GM13976 (cell line): Measurements from ENCODE around the gene SLC22A9.
"Not testable (repeated sequence)": the region's sequence is repeated elsewhere in the genome, so short reads cannot be mapped to it uniquely, and the experiment has no call there.

Experiments used
- DNase-seq: peaks from one replicate; pipeline ENCODE4 v3.0.0; 2012; ENCODE audit warnings: low spot score
- in situ Hi-C: fragments of 300-500 bp; cut with MboI; formaldehyde crosslinking; loops from one replicate; pipeline ENCODE4 v1.12.0; 2022; ENCODE audit warnings: low sequenced_read_pairs, mixed read lengths, inconsistent platforms; ENCODE audit not compliant: unreplicated experiment
- TF ChIP-seq, protein P1 (sequence below): IDR thresholded peaks from 2 replicates; pipeline ENCODE4 v1.5.1; 2012; ENCODE audit warnings: borderline replicate concordance, mild to moderate bottlenecking; ENCODE audit not compliant: insufficient read depth; ENCODE audit errors: extremely low read depth, missing control alignments, control extremely low read depth

The SLC22A9 gene

DNA sequence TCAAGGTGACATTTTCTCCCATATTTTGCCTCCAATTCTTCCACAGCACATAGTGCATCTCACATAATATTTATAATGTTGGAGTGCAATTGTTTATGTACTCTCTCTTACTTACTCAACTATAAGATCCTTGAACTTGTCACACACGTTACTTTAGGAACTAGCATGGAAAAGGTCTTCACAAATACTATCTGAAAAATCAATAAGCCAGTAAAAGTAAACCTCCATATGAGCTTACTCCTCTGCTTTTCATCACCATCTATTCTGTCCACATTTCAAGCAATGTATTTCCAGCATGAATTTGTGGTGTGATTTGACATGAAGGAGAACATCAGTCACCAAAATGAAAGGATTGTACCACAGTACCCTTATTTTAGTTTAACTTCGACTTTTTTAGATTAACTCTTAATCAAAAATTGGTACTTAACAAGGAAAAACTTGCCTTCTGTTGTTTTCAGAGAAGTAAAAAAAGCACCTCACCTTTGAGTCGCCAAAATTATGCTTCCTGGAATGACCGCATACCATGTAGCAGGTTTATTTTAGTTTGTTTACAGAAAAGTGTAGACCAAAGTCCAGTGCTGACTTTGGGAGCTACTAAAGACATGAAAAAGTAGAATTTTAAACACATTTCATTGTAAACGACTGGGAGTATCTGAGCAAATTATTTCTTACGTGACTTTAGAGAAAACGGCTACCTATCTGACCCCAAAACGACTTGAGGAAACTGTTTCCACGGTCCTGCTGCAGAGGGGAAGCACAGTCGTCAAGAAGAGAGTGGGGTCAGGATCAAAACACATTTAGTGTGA, at the start of gene SLC22A9:
TSS of gene SLC22A9 (plus strand) at position 621 of the 806 bp plus-strand sequence. CDS start 272 bp downstream, outside the sequence.
- no peak for DNase-seq
- in situ Hi-C loops = no loop called here
- TF ChIP-seq, protein P1, sequence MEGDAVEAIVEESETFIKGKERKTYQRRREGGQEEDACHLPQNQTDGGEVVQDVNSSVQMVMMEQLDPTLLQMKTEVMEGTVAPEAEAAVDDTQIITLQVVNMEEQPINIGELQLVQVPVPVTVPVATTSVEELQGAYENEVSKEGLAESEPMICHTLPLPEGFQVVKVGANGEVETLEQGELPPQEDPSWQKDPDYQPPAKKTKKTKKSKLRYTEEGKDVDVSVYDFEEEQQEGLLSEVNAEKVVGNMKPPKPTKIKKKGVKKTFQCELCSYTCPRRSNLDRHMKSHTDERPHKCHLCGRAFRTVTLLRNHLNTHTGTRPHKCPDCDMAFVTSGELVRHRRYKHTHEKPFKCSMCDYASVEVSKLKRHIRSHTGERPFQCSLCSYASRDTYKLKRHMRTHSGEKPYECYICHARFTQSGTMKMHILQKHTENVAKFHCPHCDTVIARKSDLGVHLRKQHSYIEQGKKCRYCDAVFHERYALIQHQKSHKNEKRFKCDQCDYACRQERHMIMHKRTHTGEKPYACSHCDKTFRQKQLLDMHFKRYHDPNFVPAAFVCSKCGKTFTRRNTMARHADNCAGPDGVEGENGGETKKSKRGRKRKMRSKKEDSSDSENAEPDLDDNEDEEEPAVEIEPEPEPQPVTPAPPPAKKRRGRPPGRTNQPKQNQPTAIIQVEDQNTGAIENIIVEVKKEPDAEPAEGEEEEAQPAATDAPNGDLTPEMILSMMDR = no peak

DNA sequence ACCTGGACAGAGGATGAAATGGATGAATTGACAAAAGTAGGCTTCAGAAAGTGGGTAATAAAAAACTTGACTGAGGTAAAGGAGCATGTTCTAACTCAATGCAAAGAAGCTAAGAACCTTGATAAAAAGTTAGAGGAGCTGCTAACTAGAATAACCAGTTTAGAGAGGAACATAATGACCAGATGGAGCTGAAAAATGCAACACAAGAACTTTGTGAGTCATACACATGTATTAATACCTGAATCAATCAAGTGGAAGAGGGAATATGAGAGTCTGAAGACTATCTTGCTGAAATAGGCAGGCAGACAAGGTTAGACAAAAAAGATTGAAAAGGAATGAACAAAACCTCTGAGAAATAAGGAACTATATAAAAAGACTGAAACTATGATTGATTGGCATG, 47.9 kb upstream of the SLC22A9 start:
- no peak for DNase-seq
- in situ Hi-C loops = no loop called here
- TF ChIP-seq, protein P1 = no peak

DNA sequence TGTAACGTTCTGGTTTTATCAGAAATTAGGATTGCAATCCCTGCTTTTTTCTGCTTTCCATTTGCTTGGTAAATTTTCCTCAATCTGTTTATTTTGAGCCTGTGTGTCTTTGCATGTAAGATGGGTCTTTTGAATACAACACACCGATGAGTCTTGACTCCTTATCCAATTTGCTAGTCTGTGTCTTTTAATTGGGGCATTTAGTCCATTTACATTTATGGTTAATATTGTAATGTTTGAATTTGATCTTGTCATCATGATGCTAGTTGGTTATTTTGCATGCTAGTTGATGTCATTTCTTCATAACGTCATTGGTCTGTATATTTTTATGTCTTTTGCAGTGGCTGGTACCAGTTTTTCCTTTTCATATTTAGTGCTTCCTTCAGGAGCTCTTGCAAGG, 34.5 kb upstream of the SLC22A9 start:
- DNase-seq, in situ Hi-C loops: not testable (repeated sequence)

DNA sequence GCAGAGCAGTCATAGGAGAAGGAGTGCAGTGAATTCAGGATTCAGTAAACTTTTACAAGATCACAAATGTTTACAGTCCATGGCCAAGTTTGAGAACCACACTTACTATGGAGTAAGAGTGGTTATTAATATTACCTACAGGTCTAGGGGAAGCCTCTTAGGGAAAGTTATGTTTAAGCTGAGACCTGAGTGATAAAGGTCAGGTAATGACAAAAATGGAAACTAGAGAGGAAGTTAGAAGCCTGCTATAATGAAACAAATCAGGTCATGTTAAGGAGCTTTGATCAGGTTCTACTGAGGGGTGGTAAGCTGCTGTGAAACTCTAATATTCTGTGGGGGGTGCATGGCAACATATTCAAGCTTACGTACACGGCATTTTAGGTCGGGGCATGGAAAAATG, 32.5 kb upstream of the SLC22A9 start:
- TF ChIP-seq, protein P1 = no peak
- in situ Hi-C loops = no loop called here
- DNase-seq = no peak

- DNase-seq = no peak
- TF ChIP-seq, protein P1 = no peak
- in situ Hi-C loops = no loop called here
Observed at GRCh38 chr11:63343130-63343529, 26.5 kb upstream of the SLC22A9 start.

DNA sequence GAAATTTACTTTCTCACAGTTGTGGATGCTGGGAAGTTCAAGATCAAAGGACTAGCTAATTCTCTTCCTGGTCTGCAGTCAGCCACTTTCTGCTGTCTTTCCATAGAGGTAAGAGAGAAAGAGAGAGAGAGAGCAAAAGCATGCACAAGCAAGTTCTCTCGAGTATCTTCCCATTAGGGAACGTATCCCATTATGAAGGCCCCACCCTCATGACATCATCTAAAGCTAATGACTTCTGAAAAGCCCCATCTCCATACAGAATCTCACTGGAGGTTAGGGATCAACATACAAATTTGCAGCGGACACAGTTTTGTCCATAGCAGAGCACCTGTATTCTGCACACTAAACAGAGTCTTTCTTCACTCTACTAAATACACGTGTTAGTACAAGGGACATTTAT, 17.4 kb upstream of the SLC22A9 start:
- DNase-seq = no peak
- in situ Hi-C loops = no loop called here
- TF ChIP-seq, protein P1 = no peak

DNA sequence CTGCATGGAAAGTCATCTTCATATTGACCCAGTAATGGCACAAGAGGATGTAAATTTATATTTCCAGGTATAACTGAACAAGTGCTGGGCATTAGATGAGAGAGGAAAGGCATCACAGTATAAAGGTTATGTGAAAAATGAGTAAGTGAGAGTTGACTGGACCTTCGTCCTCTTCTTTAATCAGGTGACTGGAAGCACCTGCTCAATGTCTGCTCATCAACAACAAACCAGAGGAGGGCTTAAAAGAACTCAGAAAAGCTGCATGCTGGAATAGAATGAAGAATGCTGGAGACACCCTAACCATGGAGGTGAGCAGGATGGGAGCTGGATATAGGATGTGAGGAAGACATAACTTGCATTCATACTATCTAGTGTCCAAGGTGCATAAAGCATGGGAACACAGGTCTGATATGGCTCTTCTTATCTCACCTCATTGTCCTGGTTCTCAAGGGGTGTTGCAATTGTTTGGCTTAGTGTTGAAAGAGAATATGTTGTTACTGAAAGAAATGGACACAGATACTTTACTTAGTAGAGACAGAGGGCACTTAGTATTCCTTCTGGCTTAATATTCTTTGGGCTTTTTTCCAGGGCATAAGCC, 7.3 kb upstream of the SLC22A9 start:
- TF ChIP-seq, protein P1 = no peak
- DNase-seq = no peak
- in situ Hi-C loops = no loop called here
